Measurements from ENCODE around the gene ADAMTS19.

GRCh38 chr5:129717751-129718310 is 257.7 kb downstream of the ADAMTS19 start:
- no peak for TF ChIP-seq CTCF (IDR thresholded peaks at IDR 0.05; ENCODE audit: low read length)
- no peak for TF ChIP-seq EZH2 (IDR thresholded peaks at IDR 0.05; ENCODE audit: borderline replicate concordance, low read length)

Measured in OCI-LY1 (cell line).